Right ventricle myocardium inferior (tissue), 1 donor: ENCODE measurements around the gene UGCG. TPM values are rescaled to one million over a fixed set of nuclear protein-coding genes. Genes with fewer than 3 reads are reported as not detected.
"Not testable (repeated sequence)": the region's sequence is repeated elsewhere in the genome, so short reads cannot be mapped to it uniquely, and the experiment has no call there.

Experiments used
- ATAC-seq: fragments of 200-7000 bp; cut with Tn5 transposase; one replicate; pipeline ENCODE4 v1.9.1; 2020; ENCODE audit warnings: mild to moderate bottlenecking, moderate library complexity
- DNase-seq: peaks from one replicate; pipeline ENCODE4 v3.0.0; 2021; ENCODE audit errors: missing footprints
- intact Hi-C: fragments of 100-400 bp; cut with DNase I; formaldehyde crosslinking; loops from one replicate; pipeline ENCODE4 v1.11.0; 2022
- long read RNA-seq: library from polyadenylated mRNA; unstranded; transcript quantifications from one replicate; pipeline ENCODE4 v2.0.0, GENCODE V29; 2021
- total RNA-seq: library from RNA; stranded (reverse); fragmentation: NEBNext Ultra II Directional; extraction: Animal tissue kit (Norgen Biotek cat#: 25700); gene quantifications from one replicate; pipeline ENCODE4 v1.2.1, GENCODE V29; 2021
- donor health status: DM: no; HTN: yes; CAD: no; lungs with severe emphysema.

UGCG gene
- 12.8 TPM for total RNA-seq
- long read RNA-seq, full-length matches to known transcripts: 10 of 10 reads
- long read RNA-seq, partial matches to known transcripts: 0 of 10 reads
- long read RNA-seq, other reads (novel, unspliced or antisense): 0 of 10 reads

DNA sequence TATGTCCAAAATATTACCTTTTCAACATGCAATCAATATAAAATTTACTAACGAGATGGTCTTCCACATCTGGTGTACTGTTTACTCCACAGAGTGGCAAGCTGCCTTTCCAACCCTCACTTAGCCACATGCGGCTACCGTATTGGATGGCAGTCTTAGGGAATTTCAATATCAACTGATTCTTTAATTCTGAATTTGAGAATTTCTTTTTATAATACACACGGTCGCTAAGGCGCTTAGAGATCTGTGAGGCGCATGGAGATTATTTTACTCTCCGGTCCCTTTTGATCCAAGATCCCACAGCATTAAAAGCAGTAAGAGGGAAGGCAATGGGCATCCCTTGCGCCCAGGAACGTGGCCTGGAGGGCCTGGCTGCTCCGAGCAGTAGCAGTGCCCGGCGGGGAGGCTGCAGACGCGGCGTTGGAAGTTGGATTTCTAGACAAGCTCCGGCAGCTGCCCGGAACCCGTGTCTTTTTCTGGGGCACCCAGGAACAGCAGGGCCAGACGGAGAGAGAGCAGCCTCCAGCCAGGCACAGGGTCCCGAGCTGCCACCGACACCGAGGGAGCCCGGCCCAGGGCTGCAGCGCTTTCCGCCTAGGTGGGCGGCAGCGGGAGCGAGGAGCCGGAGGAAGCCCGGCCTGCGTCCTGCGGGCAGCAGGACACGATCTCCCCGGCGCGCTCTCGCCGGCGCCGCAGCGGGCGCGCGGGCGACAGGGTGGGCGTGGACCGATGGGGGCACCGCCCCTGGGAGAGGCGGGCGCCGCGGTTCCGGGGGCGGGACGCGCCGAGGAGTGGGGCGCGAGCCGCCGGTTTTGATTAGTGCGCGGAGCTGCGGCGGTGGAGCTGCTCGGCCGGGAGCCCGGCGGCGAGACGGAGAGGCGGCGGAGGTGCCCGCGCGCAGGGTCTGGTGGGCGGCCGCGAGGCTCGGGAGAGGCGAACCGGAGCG lies at the start of gene UGCG:
Gene UGCG (plus strand): TSS at position 819 of the 946 bp plus-strand sequence. CDS start 402 bp downstream, outside the sequence.
- peak; percentile 95 for DNase-seq
- intact Hi-C loops: loop anchor here (2.0 to 10.0 kb wide), 3 partner anchors 131 to 436 kb away; partner anchors contain the start of gene PTBP3
- ATAC-seq: peak; percentile 99

DNA sequence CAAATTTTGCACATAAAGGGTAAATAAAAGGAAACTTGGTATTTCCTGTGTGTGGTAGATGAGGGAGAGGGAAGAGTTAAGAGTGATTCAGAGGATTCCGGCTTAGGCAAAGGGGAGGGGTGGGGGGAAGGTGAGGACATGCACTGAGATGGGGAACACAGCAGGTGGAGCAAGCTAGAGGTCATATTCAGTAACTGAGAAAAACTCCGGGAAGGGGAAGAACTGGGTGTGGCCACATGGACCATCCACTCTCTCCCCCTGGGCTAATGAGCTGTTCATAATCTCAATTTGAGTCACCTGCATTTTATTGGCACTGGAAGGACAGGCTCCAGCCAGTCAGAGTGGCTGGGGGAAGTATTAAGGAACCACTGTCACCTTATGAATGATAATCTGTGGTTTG lies 45.1 kb upstream of the UGCG start:
- DNase-seq (no peak), ATAC-seq (no peak)
- intact Hi-C loops: no loop called here

DNA sequence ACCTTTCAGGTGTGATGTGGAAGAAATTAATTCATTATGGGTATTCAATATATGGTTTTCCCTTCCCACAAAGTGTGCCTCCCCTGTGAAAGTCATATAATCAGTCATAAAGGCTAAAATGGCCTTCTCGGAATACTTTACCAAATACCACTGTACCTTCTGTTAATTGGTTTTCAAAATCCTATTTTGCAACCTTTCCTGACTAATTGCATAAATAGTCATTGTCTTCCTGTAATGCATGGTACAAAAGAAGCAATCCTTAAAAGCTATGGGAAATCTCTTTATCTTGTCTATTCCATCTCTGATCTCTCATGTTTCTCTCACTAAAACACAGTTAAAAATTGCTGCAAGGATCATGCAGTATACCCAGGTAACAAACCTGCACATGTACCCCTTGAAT lies 44.3 kb upstream of the UGCG start:
- intact Hi-C loops: no loop called here
- DNase-seq (no peak), ATAC-seq (no peak)

DNA sequence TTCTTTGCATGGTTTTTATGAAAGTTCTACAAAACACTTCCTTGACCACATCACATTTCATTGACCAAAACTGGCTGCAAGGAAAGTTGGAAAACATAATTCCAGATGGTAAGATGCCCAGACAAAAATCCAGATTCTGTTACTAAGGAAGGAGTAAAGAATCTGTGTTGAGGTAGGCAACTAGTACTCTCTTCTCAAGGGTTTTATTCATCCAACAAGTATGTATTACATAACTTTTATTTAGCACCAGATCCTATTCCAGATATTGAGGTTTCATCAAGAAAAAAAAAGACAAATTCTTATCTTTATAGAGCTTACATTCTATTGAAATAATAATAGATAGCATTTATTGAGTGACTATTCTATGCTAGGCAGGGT lies 43.2 kb upstream of the UGCG start:
- no peak for ATAC-seq
- intact Hi-C loops: no loop called here
- DNase-seq: no peak

DNA sequence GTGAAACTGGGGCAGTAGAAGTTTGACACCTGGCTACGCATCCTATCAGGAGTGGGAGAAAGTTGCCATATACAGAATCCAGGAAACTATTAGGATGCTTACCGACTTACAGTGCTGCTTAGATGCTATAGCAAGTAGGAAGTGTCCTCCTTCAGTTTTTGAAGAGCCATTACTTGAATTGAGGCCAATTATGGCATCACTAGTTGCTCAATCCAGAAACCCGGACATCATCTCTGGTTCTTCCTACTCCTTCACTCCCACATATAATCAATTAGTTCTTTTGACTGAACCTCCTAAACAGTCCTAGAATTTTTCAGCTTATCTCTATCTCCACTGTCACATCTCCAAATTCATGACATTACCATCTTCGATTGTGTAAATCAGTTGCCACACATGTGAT lies 41.8 kb upstream of the UGCG start:
- DNase-seq: no peak
- intact Hi-C loops: no loop called here
- ATAC-seq: no peak

DNA sequence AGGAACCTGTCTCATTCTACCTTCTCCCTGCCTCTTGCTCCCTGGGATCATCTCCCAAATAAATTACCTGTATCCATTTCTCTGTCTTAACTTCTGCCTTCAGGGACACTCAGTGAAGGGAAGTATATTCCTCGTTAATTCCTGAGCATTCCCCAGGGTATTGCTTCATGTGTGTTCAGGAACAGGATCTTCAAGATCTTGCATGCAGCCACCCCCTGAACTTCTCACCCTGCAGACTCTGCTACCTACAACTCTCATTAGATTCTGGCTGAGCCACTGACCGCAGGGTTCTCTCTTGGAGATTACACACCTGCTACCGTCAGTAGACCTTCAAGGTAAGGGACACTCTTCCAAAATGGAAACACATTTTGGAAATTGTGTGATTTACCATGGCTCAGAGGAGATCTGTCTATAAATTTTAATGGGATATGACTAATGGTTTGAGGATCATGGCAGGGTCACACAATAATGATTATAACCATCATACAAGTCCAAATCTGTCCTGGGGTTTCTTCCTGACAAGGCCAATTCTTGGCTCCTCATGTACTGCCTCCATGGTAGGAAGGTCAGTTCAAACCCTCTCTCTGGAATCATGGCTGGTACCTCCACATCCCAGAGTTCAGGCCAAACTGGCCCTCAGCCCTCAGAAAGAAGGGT lies 38.9 kb upstream of the UGCG start:
- intact Hi-C loops: no loop called here
- ATAC-seq (no peak), DNase-seq (peak; percentile 48)

DNA sequence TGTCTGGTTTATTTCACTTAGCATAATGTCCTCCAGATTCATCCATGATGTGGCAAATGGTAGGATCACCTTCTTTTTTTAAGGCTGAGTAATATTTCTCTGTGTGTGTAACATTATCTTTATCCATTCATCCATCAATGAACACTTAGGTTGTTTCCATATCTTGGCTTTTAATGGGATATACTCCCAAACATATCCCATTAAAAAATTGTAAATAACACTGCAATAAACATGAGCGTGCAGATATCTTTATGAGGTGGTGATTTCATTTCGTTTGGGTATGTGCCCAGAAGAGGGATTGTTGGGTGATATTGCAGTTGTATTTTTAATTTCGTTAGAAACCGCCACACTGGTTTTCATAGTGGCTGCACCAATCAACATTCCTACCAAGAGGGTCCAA lies 36.2 kb upstream of the UGCG start:
- intact Hi-C loops: no loop called here
- DNase-seq (no peak), ATAC-seq (no peak)

DNA sequence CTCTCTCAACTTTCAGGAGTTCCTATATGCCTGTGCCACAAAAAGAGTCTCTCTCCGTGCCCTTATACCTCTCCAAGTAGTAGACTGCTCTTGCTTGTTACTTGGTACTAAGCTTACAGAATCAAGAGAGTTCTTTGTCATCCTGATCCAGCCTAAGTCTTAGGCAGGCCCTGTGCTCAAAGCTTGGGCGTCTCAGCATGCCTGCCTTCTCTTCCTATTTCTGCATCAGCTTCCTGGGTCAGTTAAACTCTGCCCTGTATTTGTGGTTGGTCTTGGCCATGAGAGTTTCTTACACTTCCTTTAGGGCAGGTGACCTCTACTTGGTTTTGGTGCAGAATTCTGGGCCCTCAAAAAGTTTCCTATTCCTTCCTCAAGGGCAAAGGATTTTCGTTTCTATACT lies 33.0 kb upstream of the UGCG start:
- DNase-seq (no peak), ATAC-seq (no peak)
- intact Hi-C loops: no loop called here

DNA sequence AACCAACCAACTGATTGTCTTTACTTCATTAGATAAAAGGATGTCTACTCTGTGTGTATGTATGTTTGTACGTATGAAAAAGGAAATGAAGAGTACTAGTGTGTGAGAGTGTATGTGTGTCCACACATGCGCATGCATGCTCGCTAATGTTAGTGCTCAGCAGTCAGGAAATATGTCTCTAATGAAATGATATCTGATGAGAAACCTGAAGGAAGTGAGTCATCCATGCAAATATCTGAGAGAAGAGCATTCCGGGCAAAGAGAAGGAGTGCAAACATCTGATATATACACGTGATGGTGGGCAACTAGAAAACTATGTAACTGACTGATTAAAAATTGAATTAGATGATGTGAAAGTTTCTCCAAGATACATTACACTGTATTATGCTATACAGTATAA lies 29.6 kb upstream of the UGCG start:
- no peak for DNase-seq
- intact Hi-C loops: no loop called here
- ATAC-seq: no peak

DNA sequence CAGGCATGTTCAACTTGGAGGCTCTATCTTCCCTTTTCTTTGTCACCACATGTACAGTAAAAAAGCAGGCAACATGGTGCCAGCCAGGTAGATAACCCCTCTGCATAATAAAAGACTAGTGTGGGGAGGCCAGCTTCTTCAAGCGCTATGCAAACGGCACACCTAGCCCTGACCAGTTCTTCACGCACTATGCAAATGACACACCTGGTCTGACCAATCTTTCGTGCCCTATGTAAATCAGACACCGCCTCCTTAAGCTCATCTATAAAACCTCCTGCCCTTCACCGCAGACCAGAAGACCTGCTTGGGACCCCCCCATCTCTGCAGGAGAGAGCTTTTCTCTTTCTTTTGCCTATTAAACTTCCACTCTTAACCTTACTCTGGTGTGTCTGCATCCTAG lies 28.1 kb upstream of the UGCG start:
- no peak for ATAC-seq
- intact Hi-C loops: no loop called here
- no peak for DNase-seq

DNA sequence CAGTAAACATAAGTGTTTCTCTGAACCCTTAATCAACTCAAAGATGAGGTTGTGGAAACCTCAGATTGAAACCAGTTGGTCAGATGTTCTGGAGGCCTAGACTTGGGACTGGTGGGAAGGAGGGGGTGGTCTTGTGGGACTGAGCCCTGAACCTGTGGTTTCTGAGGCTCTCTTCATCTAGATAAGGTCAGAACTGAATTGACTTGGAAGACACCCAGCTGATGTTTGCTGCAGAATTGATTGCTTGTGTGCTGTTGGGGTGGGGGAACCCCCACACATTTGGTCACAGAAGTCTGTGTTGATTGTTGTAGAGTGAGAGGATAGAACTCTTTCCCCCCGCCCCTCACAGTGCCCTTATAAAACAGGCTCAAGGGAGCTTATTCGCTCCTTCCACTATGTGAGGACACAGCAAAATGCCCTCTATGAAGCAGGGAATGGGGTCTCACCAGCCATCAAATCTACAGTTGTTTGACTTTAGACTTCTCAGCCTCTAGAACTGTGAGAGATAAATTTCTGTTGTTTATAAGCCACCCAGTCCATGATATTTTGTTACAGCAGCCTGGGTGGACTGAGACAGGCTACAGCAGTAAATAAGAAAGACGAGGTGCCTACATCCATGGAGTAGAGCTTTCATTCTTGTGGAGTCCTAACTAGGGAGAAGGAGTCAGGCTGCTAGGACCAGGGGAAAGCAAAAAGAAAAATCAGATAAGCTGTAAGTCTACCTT lies 25.7 kb upstream of the UGCG start:
- intact Hi-C loops: no loop called here
- DNase-seq (no peak), ATAC-seq (no peak)

DNA sequence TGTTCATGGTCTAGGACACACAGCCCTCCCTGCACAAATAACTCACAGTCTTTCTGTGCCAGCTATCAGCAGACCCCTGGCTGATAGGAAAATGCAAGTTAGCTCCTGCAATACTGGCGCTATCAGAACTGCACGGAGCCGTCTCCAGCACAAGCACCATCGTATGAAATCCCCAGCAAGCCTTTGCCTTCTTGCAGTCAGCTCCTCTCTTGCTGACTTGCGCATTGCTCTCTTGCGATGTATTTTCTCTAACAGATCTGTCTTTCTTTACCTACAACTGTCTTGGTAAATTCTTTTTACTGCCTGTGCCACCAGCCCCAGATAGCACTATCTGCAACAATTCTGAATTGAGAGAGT lies 25.1 kb upstream of the UGCG start:
- ATAC-seq (no peak), DNase-seq (no peak)
- intact Hi-C loops: no loop called here

DNA sequence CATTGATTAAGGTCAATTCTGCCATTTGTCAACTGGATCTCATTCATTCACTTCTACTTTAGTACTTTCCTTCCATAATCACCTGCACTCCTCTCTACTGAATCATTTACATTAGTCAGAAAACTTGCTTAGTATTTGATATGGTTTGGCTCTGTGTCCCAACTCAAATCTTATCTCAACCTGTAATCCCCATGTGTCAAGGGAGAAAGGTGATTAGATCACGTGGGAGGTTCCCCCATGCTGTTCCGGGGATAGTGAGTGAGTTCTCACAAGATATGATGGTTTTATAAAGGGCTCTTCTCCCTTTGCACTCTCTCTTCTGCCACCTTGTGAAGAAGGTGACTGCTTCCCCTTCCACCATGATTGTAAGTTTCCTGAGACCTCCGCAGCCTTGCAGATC lies 23.7 kb upstream of the UGCG start:
- ATAC-seq (no peak), DNase-seq (no peak)
- intact Hi-C loops: no loop called here

DNA sequence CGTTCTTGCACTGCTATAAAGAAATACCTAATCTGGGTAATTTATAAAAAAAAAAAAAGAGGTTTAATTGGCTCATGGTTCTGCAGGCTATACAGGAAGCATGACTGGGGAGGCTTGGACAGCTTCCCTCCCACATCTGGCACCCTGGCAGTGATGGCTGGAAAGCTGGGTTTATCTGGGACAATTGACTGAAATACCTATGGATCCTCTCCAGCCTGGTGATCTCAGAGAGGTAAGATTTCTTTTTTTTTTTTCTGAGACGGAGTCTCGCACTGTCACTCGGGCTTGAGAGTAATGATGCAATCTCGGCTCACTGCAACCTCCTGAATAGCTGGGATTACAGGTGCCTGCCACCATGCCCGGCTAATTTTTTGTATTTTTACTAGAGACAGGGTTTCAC lies 22.7 kb upstream of the UGCG start:
- no peak for DNase-seq
- intact Hi-C loops: no loop called here
- ATAC-seq: no peak

DNA sequence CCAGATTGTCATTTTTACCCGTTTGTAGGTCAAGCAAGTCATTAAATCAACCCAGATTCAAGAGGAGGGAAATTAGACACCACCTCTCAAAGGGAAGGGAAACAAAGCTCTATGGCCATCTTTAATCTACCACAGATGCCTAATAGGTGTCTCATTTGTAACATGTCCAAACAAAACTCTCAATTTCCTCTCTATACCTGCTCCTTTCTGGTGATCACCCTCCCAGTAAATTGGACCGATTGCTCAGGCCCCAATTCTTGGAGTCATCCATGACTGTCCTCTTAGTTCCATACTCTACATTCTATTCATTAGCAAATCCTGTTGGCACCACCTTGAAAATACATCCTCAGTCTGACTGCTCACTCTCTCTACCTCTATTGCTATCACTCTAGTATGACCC lies 22.1 kb upstream of the UGCG start:
- intact Hi-C loops: no loop called here
- no peak for ATAC-seq
- DNase-seq: no peak

DNA sequence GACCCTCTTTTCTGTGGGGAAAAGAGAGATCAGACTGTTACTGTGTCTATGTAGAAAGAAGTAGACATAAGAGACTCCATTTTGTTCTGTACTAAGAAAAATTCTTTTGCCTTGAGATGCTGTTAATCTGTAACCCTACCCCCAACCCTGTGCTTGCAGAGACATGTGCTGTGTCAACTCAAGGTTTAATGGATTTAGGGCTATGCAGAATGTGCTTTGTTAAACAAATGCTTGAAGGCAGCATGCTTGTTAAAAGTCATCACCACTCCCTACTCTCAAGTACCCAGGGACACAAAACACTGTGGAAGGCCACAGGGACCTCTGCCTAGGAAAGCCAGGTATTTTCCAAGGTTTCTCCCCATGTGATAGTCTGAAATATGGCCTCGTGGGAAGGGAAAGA lies 21.3 kb upstream of the UGCG start:
- intact Hi-C loops, DNase-seq, ATAC-seq: not testable (repeated sequence)

DNA sequence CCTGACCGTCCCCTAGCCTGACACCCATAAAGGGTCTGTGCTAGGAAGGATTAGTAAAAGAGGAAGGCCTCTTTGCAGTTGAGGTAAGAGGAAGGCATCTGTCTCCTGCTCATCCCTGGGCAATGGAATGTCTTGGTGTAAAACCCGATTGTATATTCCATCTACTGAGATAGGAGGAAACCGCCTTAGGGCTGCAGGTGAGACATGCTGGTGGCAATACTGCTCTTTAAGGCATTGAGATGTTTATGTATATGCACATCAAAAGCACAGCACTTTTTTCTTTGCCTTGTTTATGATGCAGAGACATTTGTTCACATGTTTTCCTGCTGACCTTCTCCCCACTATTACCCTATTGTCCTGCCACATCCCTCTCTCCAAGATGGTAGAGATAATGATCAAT lies 20.9 kb upstream of the UGCG start:
- intact Hi-C loops, ATAC-seq, DNase-seq: not testable (repeated sequence)

DNA sequence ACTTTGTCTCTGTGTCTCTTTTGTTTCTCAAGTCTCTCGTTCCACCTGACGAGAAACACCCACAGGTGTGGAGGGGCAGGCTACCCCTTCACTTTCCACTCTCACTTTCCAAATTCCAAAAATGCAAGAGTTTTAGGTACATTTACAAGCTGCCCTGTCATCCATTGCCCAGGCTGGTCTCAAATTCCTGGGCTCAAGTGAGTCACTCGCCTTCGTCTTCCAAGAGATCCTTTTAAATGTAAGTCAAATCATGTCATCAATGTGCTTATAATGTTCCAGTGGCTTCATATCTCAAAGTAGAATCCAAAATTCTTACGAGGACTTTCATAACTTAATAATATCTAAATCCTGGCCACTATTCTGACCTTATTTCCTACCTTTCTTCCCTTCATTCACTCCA lies 20.4 kb upstream of the UGCG start:
- no peak for ATAC-seq
- DNase-seq: no peak
- intact Hi-C loops: no loop called here

DNA sequence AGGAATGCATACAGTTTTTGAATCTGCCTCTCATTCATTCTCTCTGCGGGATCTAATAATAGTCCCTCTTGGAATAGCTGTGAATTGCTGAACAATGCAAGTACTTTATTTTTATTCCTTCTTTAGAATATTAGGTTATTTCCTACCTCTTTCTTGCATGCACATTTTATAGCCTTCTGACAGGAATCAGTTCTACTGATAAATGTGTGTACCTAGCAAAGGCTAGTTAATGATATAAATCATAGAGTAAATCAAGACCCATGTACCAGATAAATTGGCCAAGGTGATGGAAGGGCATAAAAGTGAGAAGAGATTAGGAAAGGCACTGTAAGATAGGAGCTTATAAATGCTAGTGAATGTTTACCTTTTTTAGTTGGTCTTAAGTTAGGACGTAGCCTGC lies 19.2 kb upstream of the UGCG start:
- ATAC-seq (no peak), DNase-seq (no peak)
- intact Hi-C loops: no loop called here

DNA sequence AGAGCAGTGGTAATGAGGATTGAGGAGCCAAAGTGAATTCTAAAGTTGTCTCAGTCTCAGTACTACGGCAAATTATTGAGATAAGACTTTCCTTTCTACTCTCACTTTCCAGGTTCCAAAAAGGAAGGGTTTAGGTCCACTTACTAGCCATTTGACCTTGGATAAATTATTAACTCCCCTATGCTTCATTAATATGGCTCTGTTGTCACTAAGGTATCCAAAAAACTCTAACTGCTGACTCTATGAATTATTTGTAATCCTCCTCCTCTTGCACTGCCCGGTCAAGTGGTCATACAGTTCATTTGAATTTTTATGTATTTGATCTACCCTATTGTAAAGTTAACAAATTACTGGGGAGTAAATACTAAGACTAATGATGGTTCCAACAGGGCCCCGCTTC lies 17.7 kb upstream of the UGCG start:
- intact Hi-C loops: no loop called here
- ATAC-seq (no peak), DNase-seq (no peak)
